ENCODE data around the gene CGB1. TPM values are rescaled to one million over a fixed set of nuclear protein-coding genes. Genes with fewer than 3 reads are reported as not detected.
"Not testable (repeated sequence)": the region's sequence is repeated elsewhere in the genome, so short reads cannot be mapped to it uniquely, and the experiment has no call there.

The CGB1 gene
- not detected for total RNA-seq

GRCh38 chr19:49036815-49037214 lies at the start of gene CGB1:
TSS of gene CGB1 (minus strand) at chr19:49036895. CDS start at chr19:49036711, 184 bp downstream.
- H3K27me3 Mint-ChIP-seq; H3K9me3 Mint-ChIP-seq (ENCODE audit: low read depth); H3K27ac Mint-ChIP-seq; CTCF ChIA-PET; H3K4me3 Mint-ChIP-seq; H3K4me1 Mint-ChIP-seq; H3K36me3 Mint-ChIP-seq: not testable (repeated sequence)
- peak; percentile 67 for DNase-seq
- ATAC-seq = peak; percentile 60

DNA sequence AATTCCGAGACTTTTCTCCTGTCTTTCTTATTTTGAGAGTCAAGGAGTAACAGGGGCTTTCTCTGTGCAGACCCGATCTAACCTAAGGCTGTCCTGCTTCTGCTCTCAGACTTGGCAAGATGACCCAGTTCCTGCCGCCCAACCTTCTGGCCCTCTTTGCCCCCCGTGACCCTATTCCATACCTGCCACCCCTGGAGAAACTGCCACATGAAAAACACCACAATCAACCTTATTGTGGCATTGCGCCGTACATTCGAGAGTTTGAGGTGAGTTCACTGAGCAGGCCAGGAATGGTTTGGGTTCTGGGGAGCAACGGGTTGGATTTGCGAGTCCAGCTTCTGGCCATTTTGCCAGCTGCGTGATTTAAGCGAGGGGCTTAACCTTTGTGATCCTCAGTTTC lies 49.6 kb upstream of the CGB1 start:
- Mint-ChIP-seq H3K4me1 (peaks cover 38% of the 10 kb centered on the region), H3K27ac (peak overlapping the region; percentile 90), H3K27me3 (no peaks in the 10 kb centered on the region), H3K9me3 (ENCODE audit: low read depth) (no peaks in the 10 kb centered on the region), H3K4me3 (peak overlapping the region; percentile 94), H3K36me3 (peaks cover 35% of the 10 kb centered on the region)
- DNase-seq (no peak), ATAC-seq (no peak)
- CTCF ChIA-PET = interaction anchor here (2.4 to 3.9 kb wide), 2 partner anchors 11 to 20 kb away, joined by 6 to 34 read pairs; no protein-coding TSS in a partner anchor

DNA sequence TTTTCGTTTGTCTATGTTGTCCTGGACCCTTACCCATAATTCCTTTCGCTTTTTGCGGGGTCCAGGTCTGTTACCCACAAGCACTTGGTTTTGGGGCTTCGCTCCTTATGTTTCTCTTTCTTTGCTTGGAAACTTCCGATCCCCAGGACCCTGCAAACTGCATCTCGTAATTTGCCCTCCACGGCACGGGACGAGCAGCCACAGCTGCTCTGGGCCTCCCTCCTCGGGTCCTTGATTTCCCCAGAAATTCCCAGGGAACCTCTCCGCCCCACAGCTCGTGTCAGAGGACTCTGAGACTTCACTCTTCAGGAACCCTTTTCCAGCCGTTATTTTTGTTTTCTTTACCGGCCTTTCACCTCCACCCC lies 49.2 kb upstream of the CGB1 start:
- H3K4me1 Mint-ChIP-seq = peaks cover 36% of the 10 kb centered on the region
- DNase-seq (no peak), ATAC-seq (no peak)
- H3K9me3 Mint-ChIP-seq (ENCODE audit: low read depth) = no peaks in the 10 kb centered on the region
- CTCF ChIA-PET = interaction anchor here (2.4 to 3.9 kb wide), 2 partner anchors 12 to 20 kb away, joined by 6 to 34 read pairs; no protein-coding TSS in a partner anchor
- peaks cover 32% of the 10 kb centered on the region for H3K36me3 Mint-ChIP-seq
- peak overlapping the region; percentile 90 for H3K27ac Mint-ChIP-seq
- peak overlapping the region; percentile 94 for H3K4me3 Mint-ChIP-seq
- no peaks in the 10 kb centered on the region for H3K27me3 Mint-ChIP-seq

- DNase-seq (peak; percentile 99), ATAC-seq (peak; percentile 95)
- Mint-ChIP-seq H3K4me1 (peaks cover 30% of the 10 kb centered on the region), H3K4me3 (peak within 1 kb of the TSS; percentile 94), H3K9me3 (ENCODE audit: low read depth) (no peaks in the 10 kb centered on the region), H3K36me3 (peaks cover 26% of the 10 kb centered on the region), H3K27me3 (no peaks in the 10 kb centered on the region), H3K27ac (peak within 1 kb of the TSS; percentile 90)
- CTCF ChIA-PET = interaction anchor here (2.4 to 3.9 kb wide), 2 partner anchors 12 to 21 kb away, joined by 6 to 34 read pairs; no protein-coding TSS in a partner anchor
These were observed 48.5 kb upstream of the CGB1 start, which contains the start of gene SNRNP70 for GRCh38 chr19:49085020-49085867. TSS of gene SNRNP70 (plus strand) at chr19:49085451. CDS start at chr19:49086415, 964 bp downstream.

- peaks cover 24% of the 10 kb centered on the region for H3K36me3 Mint-ChIP-seq
- CTCF ChIA-PET = interaction anchor here (0.7 to 1.4 kb wide), 2 partner anchors 13 to 633 kb away, joined by 3 to 5 read pairs; no protein-coding TSS in a partner anchor
- no peak for DNase-seq
- no peaks in the 10 kb centered on the region for H3K9me3 Mint-ChIP-seq (ENCODE audit: low read depth)
- H3K4me1 Mint-ChIP-seq = peaks cover 26% of the 10 kb centered on the region
- H3K27ac Mint-ChIP-seq = peak overlapping the region; percentile 90
- no peaks in the 10 kb centered on the region for H3K27me3 Mint-ChIP-seq
- H3K4me3 Mint-ChIP-seq = peak overlapping the region; percentile 94
- no peak for ATAC-seq
These were observed 47.7 kb upstream of the CGB1 start for GRCh38 chr19:49084206-49085019.

DNA sequence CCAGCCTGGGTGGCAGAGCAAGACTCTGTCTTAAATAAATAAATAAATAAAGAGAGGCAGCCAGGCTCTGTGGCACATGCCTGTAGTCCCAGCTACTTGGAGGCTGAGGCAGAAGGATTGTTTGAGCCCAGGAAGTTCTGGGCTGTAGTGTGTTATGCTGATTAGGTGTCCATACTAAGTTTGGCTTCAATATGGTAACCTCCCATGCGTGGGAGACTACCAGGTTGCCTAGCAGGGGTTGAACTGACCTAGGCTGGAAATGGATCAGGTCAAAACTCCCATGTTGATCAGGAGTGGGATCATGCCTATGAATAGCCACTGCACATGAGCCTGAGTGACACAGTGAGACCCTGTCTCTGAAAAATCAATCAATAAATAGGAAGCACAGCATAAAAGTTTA lies 44.6 kb upstream of the CGB1 start:
- H3K9me3 Mint-ChIP-seq (ENCODE audit: low read depth) = no peaks in the 10 kb centered on the region
- H3K27ac Mint-ChIP-seq = no peak overlapping the region
- DNase-seq = no peak
- H3K4me3 Mint-ChIP-seq = no peak overlapping the region
- CTCF ChIA-PET = interaction anchor here (1.0 to 2.0 kb wide), 2 partner anchors 17 to 24 kb away, joined by 4 to 7 read pairs; partner anchors contain the start of gene CGB7
- H3K4me1 Mint-ChIP-seq = peaks cover 7% of the 10 kb centered on the region
- no peaks in the 10 kb centered on the region for H3K27me3 Mint-ChIP-seq
- ATAC-seq = no peak
- peaks cover 5% of the 10 kb centered on the region for H3K36me3 Mint-ChIP-seq

- no peak for DNase-seq
These were observed 43.7 kb upstream of the CGB1 start for GRCh38 chr19:49080392-49080791.

GRCh38 chr19:49074869-49075268 lies 38.2 kb upstream of the CGB1 start:
- not testable (repeated sequence) for H3K36me3 Mint-ChIP-seq; H3K9me3 Mint-ChIP-seq (ENCODE audit: low read depth); H3K4me1 Mint-ChIP-seq; ATAC-seq; H3K4me3 Mint-ChIP-seq; H3K27ac Mint-ChIP-seq
- peak; percentile 56 for DNase-seq
- peaks cover 36% of the 10 kb centered on the region for H3K27me3 Mint-ChIP-seq
- CTCF ChIA-PET = interaction anchor here (1.2 to 2.2 kb wide), 8 partner anchors 15 to 124 kb away, joined by 3 to 10 read pairs (median 4); a partner anchor contains a TSS

More at GRCh38 chr19:49080392-49080791, 43.7 kb upstream of the CGB1 start:
- Mint-ChIP-seq H3K27me3 (no peaks in the 10 kb centered on the region), H3K36me3 (no peaks in the 10 kb centered on the region), H3K9me3 (ENCODE audit: low read depth) (no peaks in the 10 kb centered on the region), H3K27ac (no peak overlapping the region), H3K4me3 (no peak overlapping the region), H3K4me1 (peaks cover 6% of the 10 kb centered on the region)
- ATAC-seq = no peak
- CTCF ChIA-PET = interaction anchor here (1.7 kb wide), 1 partner anchor 18 kb away, joined by 6 read pairs; no protein-coding TSS in a partner anchor

DNA sequence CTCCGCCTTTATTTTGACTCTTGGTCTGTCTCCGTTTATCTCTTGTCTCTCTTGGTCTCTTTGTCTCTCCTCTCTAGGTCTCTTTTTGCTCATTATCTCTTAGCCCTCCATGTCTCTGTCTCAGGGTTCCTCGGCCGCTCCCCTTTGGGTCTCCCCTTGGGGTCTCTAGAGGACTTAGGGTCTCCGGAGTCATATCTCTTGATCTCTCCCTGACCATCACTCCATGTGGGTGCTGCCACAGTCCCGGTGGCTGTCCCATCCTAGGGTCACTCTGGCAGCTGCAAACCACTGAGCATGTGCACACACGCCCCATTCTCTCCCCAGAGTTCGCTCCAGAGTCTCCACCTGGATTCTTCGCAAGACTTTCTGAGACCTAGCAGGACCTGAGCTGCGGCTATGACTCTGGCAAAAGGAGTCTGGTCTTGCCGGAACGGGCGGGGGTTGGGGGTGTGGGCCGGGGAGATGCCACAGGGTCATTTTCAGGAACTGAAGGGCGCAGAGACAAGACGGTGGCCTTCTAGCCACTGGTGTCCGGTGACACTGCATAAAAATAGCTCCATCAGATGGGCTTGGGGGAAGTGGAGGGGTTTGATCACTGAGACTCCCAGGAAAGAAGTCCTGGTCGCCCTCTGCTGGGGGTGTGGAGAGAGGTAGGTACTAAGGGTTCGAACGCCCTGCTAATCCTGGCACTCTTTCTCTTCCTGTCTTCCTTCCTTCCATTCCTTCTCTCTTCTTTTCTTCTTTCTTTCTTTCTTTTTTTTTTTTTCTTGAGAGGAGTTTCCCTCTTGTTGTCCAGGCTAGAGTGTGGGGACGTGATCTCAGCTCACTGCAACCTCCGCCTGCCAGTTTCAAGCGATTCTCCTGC lies 37.1 kb upstream of the CGB1 start:
- Mint-ChIP-seq H3K36me3 (peaks cover 5% of the 10 kb centered on the region), H3K9me3 (ENCODE audit: low read depth) (peaks cover 3% of the 10 kb centered on the region), H3K4me1 (peaks cover 10% of the 10 kb centered on the region), H3K27ac (no peak overlapping the region), H3K27me3 (peaks cover 46% of the 10 kb centered on the region), H3K4me3 (no peak overlapping the region)
- CTCF ChIA-PET = interaction anchor here (0.6 to 2.2 kb wide), 7 partner anchors 9 to 80 kb away, joined by 3 to 10 read pairs (median 4); partner anchors contain the start of genes GYS1, NTF4 and RUVBL2
- no peak for ATAC-seq
- DNase-seq = no peak

DNA sequence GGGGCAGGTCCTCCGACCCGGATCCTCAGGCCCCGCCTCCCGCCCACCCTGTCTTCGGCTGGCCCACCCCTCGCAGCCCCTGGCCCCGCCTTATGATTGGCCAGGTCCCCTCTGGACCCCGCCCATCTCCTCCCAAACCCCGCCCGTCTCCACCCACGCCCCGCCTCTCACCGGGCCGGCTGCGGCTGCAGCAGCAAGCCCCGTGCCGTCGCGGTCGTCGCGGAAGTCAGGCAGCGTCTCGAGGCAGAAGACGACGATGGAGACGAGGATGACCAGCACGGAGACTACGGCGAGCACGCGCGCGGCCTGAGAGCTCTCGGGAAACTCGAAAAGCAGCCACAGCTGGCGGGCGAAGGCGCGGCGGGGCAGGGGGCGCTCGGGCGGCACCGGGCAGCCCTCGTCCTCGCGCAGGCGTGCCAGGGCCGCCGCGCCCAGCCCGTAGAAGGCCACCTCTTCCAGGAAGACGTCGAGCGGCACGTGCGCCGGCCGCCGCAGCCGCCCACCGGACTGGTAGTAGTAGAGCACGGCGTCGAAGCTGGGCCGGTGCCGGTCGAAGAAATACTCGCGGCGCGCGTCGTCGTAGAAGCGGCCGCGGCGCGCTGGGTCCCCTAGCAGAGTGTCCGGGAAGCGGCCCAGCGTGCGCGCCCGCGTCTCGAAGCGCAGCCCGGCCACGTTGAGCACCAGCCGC lies 35.3 kb upstream of the CGB1 start:
- DNase-seq = no peak
- CTCF ChIA-PET = no interaction called here
- Mint-ChIP-seq H3K36me3 (peaks cover 5% of the 10 kb centered on the region), H3K27me3 (peaks cover 61% of the 10 kb centered on the region), H3K27ac (no peak overlapping the region), H3K9me3 (ENCODE audit: low read depth) (peaks cover 3% of the 10 kb centered on the region), H3K4me1 (peaks cover 10% of the 10 kb centered on the region), H3K4me3 (no peak overlapping the region)
- ATAC-seq = no peak

DNA sequence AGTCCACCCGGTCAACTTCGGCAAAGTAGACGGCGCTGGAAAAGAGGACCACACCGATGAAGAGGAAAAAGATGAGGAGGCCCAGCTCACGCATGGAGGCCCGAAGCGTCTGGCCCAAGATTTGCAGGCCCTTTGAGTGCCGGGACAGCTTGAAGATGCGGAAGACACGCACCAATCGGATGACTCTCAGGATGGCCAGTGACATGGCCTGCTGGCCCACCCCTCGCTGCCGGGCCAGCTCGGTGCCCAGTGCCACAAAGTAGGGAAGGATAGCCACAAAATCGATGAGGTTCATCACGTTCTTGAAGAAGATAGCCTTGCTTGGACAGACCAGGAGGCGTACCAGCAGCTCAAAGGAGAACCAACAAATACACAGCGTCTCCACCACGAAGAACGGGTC lies 33.7 kb upstream of the CGB1 start:
- H3K4me1 Mint-ChIP-seq = peaks cover 10% of the 10 kb centered on the region
- H3K4me3 Mint-ChIP-seq = no peak overlapping the region
- ATAC-seq = no peak
- H3K9me3 Mint-ChIP-seq (ENCODE audit: low read depth) = peaks cover 3% of the 10 kb centered on the region
- H3K27me3 Mint-ChIP-seq = peaks cover 77% of the 10 kb centered on the region
- DNase-seq = no peak
- H3K36me3 Mint-ChIP-seq = peaks cover 5% of the 10 kb centered on the region
- H3K27ac Mint-ChIP-seq = no peak overlapping the region
- CTCF ChIA-PET = interaction anchor here (0.7 to 1.3 kb wide), 4 partner anchors 10 to 39 kb away, joined by 3 to 4 read pairs (median 3); partner anchors contain the start of gene CGB2

- ATAC-seq = no peak
- H3K27me3 Mint-ChIP-seq = peaks cover 80% of the 10 kb centered on the region
- peaks cover 3% of the 10 kb centered on the region for H3K9me3 Mint-ChIP-seq (ENCODE audit: low read depth)
- no peak overlapping the region for H3K27ac Mint-ChIP-seq
- H3K36me3 Mint-ChIP-seq = peaks cover 5% of the 10 kb centered on the region
- H3K4me3 Mint-ChIP-seq = no peak overlapping the region
- peaks cover 10% of the 10 kb centered on the region for H3K4me1 Mint-ChIP-seq
- DNase-seq = no peak
- CTCF ChIA-PET = interaction anchor here (0.9 to 1.3 kb wide), 3 partner anchors 29 to 45 kb away, joined by 3 to 4 read pairs (median 4); partner anchors contain the start of gene LIN7B
These were observed 32.3 kb upstream of the CGB1 start for GRCh38 chr19:49069026-49069425.

Data from activated CD8-positive, alpha-beta memory T cell treated with anti-CD3 and anti-CD28 coated beads, Interleukin-2, amount 10 ng/mL, durations not matched to agents 7 days and 5 days (primary cell).